ENCODE measurements around the gene LATS2.

The LATS2 gene

GRCh38 chr13:21079761-21080592, 18.6 kb upstream of the LATS2 start:
- DNase-seq (ENCODE audit: low read depth), result no peak
- no peak overlapping the region for H3K4me3 ChIP-seq (ENCODE audit: low read depth, low read length)

GRCh38 chr13:21079221-21079620, 17.8 kb upstream of the LATS2 start:
- TF ChIP-seq CTCF (IDR thresholded peaks at IDR 0.05; ENCODE audit: control insufficient read depth, extremely low read depth, insufficient read depth), result no peak
- no peak overlapping the region for H3K4me3 ChIP-seq (ENCODE audit: low read depth, low read length)

More at GRCh38 chr13:21079761-21080592, 18.6 kb upstream of the LATS2 start:
- no peak for TF ChIP-seq CTCF (IDR thresholded peaks at IDR 0.05; ENCODE audit: control insufficient read depth, extremely low read depth, insufficient read depth)

GRCh38 chr13:21078501-21078900, 17.1 kb upstream of the LATS2 start:
- DNase-seq (ENCODE audit: low read depth), result no peak
- no peak overlapping the region for H3K4me3 ChIP-seq (ENCODE audit: low read depth, low read length)
- no peak for TF ChIP-seq CTCF (IDR thresholded peaks at IDR 0.05; ENCODE audit: control insufficient read depth, extremely low read depth, insufficient read depth)

More at GRCh38 chr13:21079221-21079620, 17.8 kb upstream of the LATS2 start:
- DNase-seq (ENCODE audit: low read depth), result no peak

- DNase-seq (ENCODE audit: low read depth), result no peak
- no peak for TF ChIP-seq CTCF (IDR thresholded peaks at IDR 0.05; ENCODE audit: control insufficient read depth, extremely low read depth, insufficient read depth)
- no peak overlapping the region for H3K4me3 ChIP-seq (ENCODE audit: low read depth, low read length)
These were observed 16.5 kb upstream of the LATS2 start for GRCh38 chr13:21077788-21078353.

- H3K4me3 ChIP-seq (ENCODE audit: low read depth, low read length), result no peak overlapping the region
- no peak for DNase-seq (ENCODE audit: low read depth)
- TF ChIP-seq CTCF (IDR thresholded peaks at IDR 0.05; ENCODE audit: control insufficient read depth, extremely low read depth, insufficient read depth), result no peak
These were observed 15.8 kb upstream of the LATS2 start for GRCh38 chr13:21077076-21077787.

- no peak overlapping the region for H3K4me3 ChIP-seq (ENCODE audit: low read depth, low read length)
- TF ChIP-seq CTCF (IDR thresholded peaks at IDR 0.05; ENCODE audit: control insufficient read depth, extremely low read depth, insufficient read depth), result no peak
- DNase-seq (ENCODE audit: low read depth), result no peak
These were observed 14.9 kb upstream of the LATS2 start for GRCh38 chr13:21076253-21076652.

Data from LNCaP clone FGC (cell line).